Measurements from ENCODE around the gene DOP1A.

Gene DOP1A

DNA sequence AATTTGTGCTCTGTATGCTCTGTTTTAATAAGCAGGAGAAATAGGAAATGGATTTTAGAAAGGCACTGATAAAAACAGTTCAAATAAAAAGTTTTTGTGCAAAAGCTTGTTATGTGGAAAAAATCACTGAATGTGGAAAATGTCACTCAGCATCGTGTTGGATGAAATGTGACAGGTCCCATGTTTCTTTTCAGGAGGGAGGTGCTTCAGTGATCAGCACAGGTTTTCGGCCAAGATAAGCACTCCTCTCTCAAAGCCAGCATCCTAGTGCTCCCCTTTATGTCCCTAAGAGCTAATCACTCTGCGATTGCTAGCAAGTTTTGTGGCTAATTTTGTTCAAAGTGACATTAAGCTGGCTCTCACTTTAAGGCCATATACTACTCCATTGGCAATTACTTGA, 13.8 kb upstream of the DOP1A start:
- TF ChIP-seq POU2F2 (IDR thresholded peaks at IDR 0.05; ENCODE audit: low read depth, low read length) (no peak), POLR2AphosphoS5 (IDR thresholded peaks at IDR 0.05; ENCODE audit: low read depth, low read length) (no peak), POLR2A (IDR thresholded peaks at IDR 0.05; ENCODE audit: low read depth, low read length) (no peak), TAF1 (IDR thresholded peaks at IDR 0.05; ENCODE audit: low read depth, low read length) (no peak)
- DNase-seq (ENCODE audit: insufficient read length, low spot score) (no peak), FAIRE-seq (no peak)

DNA sequence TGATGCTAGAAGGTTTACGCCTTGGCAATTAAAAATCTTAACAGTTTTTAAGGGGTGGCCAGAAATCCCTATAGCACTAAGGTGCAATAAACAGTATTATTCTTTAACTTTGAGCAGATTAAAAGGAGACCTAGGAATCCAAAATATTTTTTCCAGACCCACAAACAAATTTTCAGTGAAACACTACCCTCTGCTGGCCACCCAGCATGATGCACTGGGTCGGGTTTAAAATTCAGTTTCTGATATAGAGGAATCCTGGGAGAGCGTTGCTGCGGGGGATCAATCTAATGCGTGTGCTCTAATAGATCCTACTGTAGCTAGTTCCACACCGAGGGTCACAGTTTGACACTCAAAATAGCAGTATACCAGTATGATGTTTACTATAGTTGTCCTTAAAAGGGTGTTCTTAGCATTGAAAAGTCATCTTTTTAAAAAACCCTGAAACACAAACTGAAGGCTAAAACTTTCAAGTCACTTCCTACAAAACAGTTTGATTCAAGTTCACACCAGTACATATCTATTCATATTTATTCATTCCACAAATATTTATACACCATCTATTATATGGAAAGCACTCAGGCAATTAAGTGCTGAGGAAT, 12.0 kb upstream of the DOP1A start:
- FAIRE-seq (peak; percentile 77), DNase-seq (ENCODE audit: insufficient read length, low spot score) (no peak)
- TF ChIP-seq PAX5 (IDR thresholded peaks at IDR 0.05; ENCODE audit: insufficient read depth, low read length, severe bottlenecking), result no peak
- no peak for TF ChIP-seq POLR2AphosphoS5 (IDR thresholded peaks at IDR 0.05; ENCODE audit: low read depth, low read length)
- no peak for TF ChIP-seq SPI1 (IDR thresholded peaks at IDR 0.05; ENCODE audit: low read depth, low read length)
- no peak for TF ChIP-seq POU2F2 (IDR thresholded peaks at IDR 0.05; ENCODE audit: low read depth, low read length)
- no peak for TF ChIP-seq TAF1 (IDR thresholded peaks at IDR 0.05; ENCODE audit: low read depth, low read length)
- TF ChIP-seq POLR2A (IDR thresholded peaks at IDR 0.05; ENCODE audit: low read depth, low read length), result no peak

GRCh38 chr6:83057705-83058321, 9.7 kb upstream of the DOP1A start:
- no peak for TF ChIP-seq TAF1 (IDR thresholded peaks at IDR 0.05; ENCODE audit: low read depth, low read length)
- no peak for DNase-seq (ENCODE audit: insufficient read length, low spot score)
- peak; percentile 91 for FAIRE-seq

DNA sequence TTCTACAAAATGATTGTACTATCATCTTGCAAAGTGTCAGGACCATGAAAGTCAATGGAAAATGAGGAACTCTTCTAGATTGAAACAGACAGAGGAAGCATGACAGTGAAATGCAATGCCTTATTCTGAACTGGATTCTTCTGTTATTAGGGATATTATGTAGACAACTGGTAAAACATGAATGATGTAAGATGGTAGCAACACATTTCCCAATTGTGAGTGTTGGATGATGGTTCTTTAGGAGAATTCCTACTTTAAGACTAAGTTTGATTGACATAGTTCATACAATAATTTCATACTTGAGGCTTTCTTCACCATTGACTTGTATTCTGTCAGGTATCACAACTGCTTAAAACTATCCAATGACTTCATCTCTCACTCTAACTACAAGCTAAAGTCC, 6.3 kb upstream of the DOP1A start:
- DNase-seq (ENCODE audit: insufficient read length, low spot score), result no peak
- FAIRE-seq, result no peak

GRCh38 chr6:83062225-83062624, 5.2 kb upstream of the DOP1A start:
- no peak for TF ChIP-seq POU2F2 (IDR thresholded peaks at IDR 0.05; ENCODE audit: low read depth, low read length)
- no peak for TF ChIP-seq TAF1 (IDR thresholded peaks at IDR 0.05; ENCODE audit: low read depth, low read length)
- no peak for TF ChIP-seq POLR2A (IDR thresholded peaks at IDR 0.05; ENCODE audit: low read depth, low read length)
- no peak for TF ChIP-seq PAX5 (IDR thresholded peaks at IDR 0.05; ENCODE audit: insufficient read depth, low read length, severe bottlenecking)
- TF ChIP-seq POLR2AphosphoS5 (IDR thresholded peaks at IDR 0.05; ENCODE audit: low read depth, low read length), result no peak
- TF ChIP-seq SPI1 (IDR thresholded peaks at IDR 0.05; ENCODE audit: low read depth, low read length), result no peak
- DNase-seq (ENCODE audit: insufficient read length, low spot score) (no peak), FAIRE-seq (no peak)

More for the DNA sequence above, 6.3 kb upstream of the DOP1A start:
- TF ChIP-seq POLR2AphosphoS5 (IDR thresholded peaks at IDR 0.05; ENCODE audit: low read depth, low read length) (no peak), TAF1 (IDR thresholded peaks at IDR 0.05; ENCODE audit: low read depth, low read length) (no peak), PAX5 (IDR thresholded peaks at IDR 0.05; ENCODE audit: insufficient read depth, low read length, severe bottlenecking) (no peak), POLR2A (IDR thresholded peaks at IDR 0.05; ENCODE audit: low read depth, low read length) (no peak), SPI1 (IDR thresholded peaks at IDR 0.05; ENCODE audit: low read depth, low read length) (no peak), POU2F2 (IDR thresholded peaks at IDR 0.05; ENCODE audit: low read depth, low read length) (no peak)

- FAIRE-seq, result peak; percentile 98
- DNase-seq (ENCODE audit: insufficient read length, low spot score), result peak; percentile 60
- TF ChIP-seq SPI1 (IDR thresholded peaks at IDR 0.05; ENCODE audit: low read depth, low read length) (no peak), TAF1 (IDR thresholded peaks at IDR 0.05; ENCODE audit: low read depth, low read length) (no peak), PAX5 (IDR thresholded peaks at IDR 0.05; ENCODE audit: insufficient read depth, low read length, severe bottlenecking) (peak; percentile 69), POLR2A (IDR thresholded peaks at IDR 0.05; ENCODE audit: low read depth, low read length) (peak; percentile 63), POU2F2 (IDR thresholded peaks at IDR 0.05; ENCODE audit: low read depth, low read length) (no peak), POLR2AphosphoS5 (IDR thresholded peaks at IDR 0.05; ENCODE audit: low read depth, low read length) (no peak)
Measured at GRCh38 chr6:83065511-83066192, 1.8 kb upstream of the DOP1A start, which contains the start of gene UBE3D. UBE3D (minus strand) TSS chr6:83065841; CDS start chr6:83065718, 123 bp downstream.

GRCh38 chr6:83068616-83069015, 1.1 kb downstream of the DOP1A start:
- DNase-seq (ENCODE audit: insufficient read length, low spot score) (no peak), FAIRE-seq (peak; percentile 68)
- no peak for TF ChIP-seq POLR2A (IDR thresholded peaks at IDR 0.05; ENCODE audit: low read depth, low read length)
- no peak for TF ChIP-seq POLR2AphosphoS5 (IDR thresholded peaks at IDR 0.05; ENCODE audit: low read depth, low read length)
- TF ChIP-seq SPI1 (IDR thresholded peaks at IDR 0.05; ENCODE audit: low read depth, low read length), result no peak
- no peak for TF ChIP-seq POU2F2 (IDR thresholded peaks at IDR 0.05; ENCODE audit: low read depth, low read length)
- no peak for TF ChIP-seq TAF1 (IDR thresholded peaks at IDR 0.05; ENCODE audit: low read depth, low read length)
- no peak for TF ChIP-seq PAX5 (IDR thresholded peaks at IDR 0.05; ENCODE audit: insufficient read depth, low read length, severe bottlenecking)

GRCh38 chr6:83069633-83070032, 2.2 kb downstream of the DOP1A start:
- TF ChIP-seq POLR2A (IDR thresholded peaks at IDR 0.05; ENCODE audit: low read depth, low read length), result no peak
- no peak for TF ChIP-seq SPI1 (IDR thresholded peaks at IDR 0.05; ENCODE audit: low read depth, low read length)
- TF ChIP-seq POLR2AphosphoS5 (IDR thresholded peaks at IDR 0.05; ENCODE audit: low read depth, low read length), result no peak
- no peak for TF ChIP-seq POU2F2 (IDR thresholded peaks at IDR 0.05; ENCODE audit: low read depth, low read length)
- TF ChIP-seq PAX5 (IDR thresholded peaks at IDR 0.05; ENCODE audit: insufficient read depth, low read length, severe bottlenecking), result no peak
- TF ChIP-seq TAF1 (IDR thresholded peaks at IDR 0.05; ENCODE audit: low read depth, low read length), result no peak
- DNase-seq (ENCODE audit: insufficient read length, low spot score) (no peak), FAIRE-seq (no peak)

- FAIRE-seq (peak; percentile 70), DNase-seq (ENCODE audit: insufficient read length, low spot score) (no peak)
- TF ChIP-seq SPI1 (IDR thresholded peaks at IDR 0.05; ENCODE audit: low read depth, low read length), result peak; percentile 97
- no peak for TF ChIP-seq POLR2AphosphoS5 (IDR thresholded peaks at IDR 0.05; ENCODE audit: low read depth, low read length)
Measured at GRCh38 chr6:83071023-83071422, 3.6 kb downstream of the DOP1A start.

DNA sequence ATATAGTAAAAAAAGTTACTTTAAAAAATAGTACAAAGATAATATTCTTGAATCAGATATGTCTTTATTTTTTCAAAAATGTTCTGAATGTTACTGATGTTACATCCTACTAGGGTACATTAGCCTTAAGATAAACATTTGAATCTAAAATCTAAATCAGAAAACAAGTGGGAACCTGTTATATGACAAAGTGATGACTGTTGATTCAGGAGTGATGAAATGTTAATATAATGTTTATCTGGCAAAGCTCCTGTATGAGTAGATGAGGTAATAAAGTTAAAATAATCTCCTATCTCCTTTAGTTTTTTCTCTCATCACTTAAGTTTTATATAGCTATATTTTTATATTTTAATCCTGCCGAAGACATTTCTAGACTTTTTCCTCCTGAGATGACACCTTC, 4.2 kb downstream of the DOP1A start:
- no peak for DNase-seq (ENCODE audit: insufficient read length, low spot score)
- no peak for FAIRE-seq
- no peak for TF ChIP-seq POLR2A (IDR thresholded peaks at IDR 0.05; ENCODE audit: low read depth, low read length)
- TF ChIP-seq TAF1 (IDR thresholded peaks at IDR 0.05; ENCODE audit: low read depth, low read length), result no peak
- no peak for TF ChIP-seq POU2F2 (IDR thresholded peaks at IDR 0.05; ENCODE audit: low read depth, low read length)
- TF ChIP-seq PAX5 (IDR thresholded peaks at IDR 0.05; ENCODE audit: insufficient read depth, low read length, severe bottlenecking), result no peak
- TF ChIP-seq POLR2AphosphoS5 (IDR thresholded peaks at IDR 0.05; ENCODE audit: low read depth, low read length), result no peak
- no peak for TF ChIP-seq SPI1 (IDR thresholded peaks at IDR 0.05; ENCODE audit: low read depth, low read length)
